ENCODE results near the gene CSF2. TPM values are rescaled to one million over a fixed set of nuclear protein-coding genes. Genes with fewer than 3 reads are reported as not detected.

Gene CSF2
- total RNA-seq, 2 experiments from 2014 or later, result 61.5 to 64.1 TPM

- peaks cover 89% of the 10 kb centered on the region for H3K4me1 Mint-ChIP-seq (ENCODE audit: low read depth)
- peaks cover 6% of the 10 kb centered on the region for H3K36me3 Mint-ChIP-seq (ENCODE audit: low read depth)
- CTCF ChIA-PET, result interaction anchor here (1.7 to 2.1 kb wide), 2 partner anchors 11 to 36 kb away, joined by 5 to 7 read pairs; no protein-coding TSS in a partner anchor
- peak overlapping the region; percentile 44 for H3K4me3 Mint-ChIP-seq
- peak; percentile 13 for ATAC-seq
- peak; percentile 81 for DNase-seq
- H3K27me3 Mint-ChIP-seq, result no peaks in the 10 kb centered on the region
- no peaks in the 10 kb centered on the region for H3K9me3 Mint-ChIP-seq
- H3K27ac Mint-ChIP-seq, result peak overlapping the region; percentile 90
- POLR2A ChIA-PET, result interaction anchor here (3.6 kb wide), 1 partner anchor 11 kb away, joined by 13 read pairs; no protein-coding TSS in a partner anchor
- intact Hi-C loops (cut with micrococcal nuclease), result loop anchor here (5.0 to 10.0 kb wide), 2 partner anchors 77 to 394 kb away; partner anchors contain the start of gene IRF1
- no peak for TF ChIP-seq CTCF (IDR thresholded peaks at IDR 0.05)
Measured at GRCh38 chr5:132100672-132101261, 27.2 kb downstream of the CSF2 start.

GRCh38 chr5:132101385-132101880 is 27.8 kb downstream of the CSF2 start:
- Mint-ChIP-seq H3K27ac (peak overlapping the region; percentile 90), H3K4me3 (no peak overlapping the region), H3K9me3 (no peaks in the 10 kb centered on the region), H3K4me1 (ENCODE audit: low read depth) (peaks cover 89% of the 10 kb centered on the region), H3K36me3 (ENCODE audit: low read depth) (peaks cover 4% of the 10 kb centered on the region), H3K27me3 (no peaks in the 10 kb centered on the region)
- TF ChIP-seq CTCF (IDR thresholded peaks at IDR 0.05), result no peak
- intact Hi-C loops (cut with micrococcal nuclease), result loop anchor here (5.0 to 10.0 kb wide), 2 partner anchors 76 to 393 kb away; partner anchors contain the start of gene IRF1
- no peak for ATAC-seq
- DNase-seq, result no peak
- ChIA-PET POLR2A (interaction anchor here (1.3 to 3.0 kb wide), 3 partner anchors 10 to 394 kb away, joined by 4 to 17 read pairs (median 15); no protein-coding TSS in a partner anchor), CTCF (interaction anchor here (1.1 to 2.6 kb wide), 6 partner anchors 8 to 79 kb away, joined by 3 to 12 read pairs (median 6); no protein-coding TSS in a partner anchor)

GRCh38 chr5:132102101-132102701 is 28.6 kb downstream of the CSF2 start:
- ChIA-PET CTCF (interaction anchor here (0.9 to 2.6 kb wide), 9 partner anchors 9 to 78 kb away, joined by 3 to 12 read pairs (median 5); no protein-coding TSS in a partner anchor), POLR2A (interaction anchor here (0.7 to 3.0 kb wide), 7 partner anchors 9 to 393 kb away, joined by 3 to 17 read pairs (median 4); no protein-coding TSS in a partner anchor)
- Mint-ChIP-seq H3K4me1 (ENCODE audit: low read depth) (peaks cover 82% of the 10 kb centered on the region), H3K4me3 (peak overlapping the region; percentile 47), H3K36me3 (ENCODE audit: low read depth) (peaks cover 8% of the 10 kb centered on the region), H3K27ac (peak overlapping the region; percentile 90), H3K27me3 (no peaks in the 10 kb centered on the region), H3K9me3 (no peaks in the 10 kb centered on the region)
- peak; percentile 13 for ATAC-seq
- no peak for TF ChIP-seq CTCF (IDR thresholded peaks at IDR 0.05)
- peak; percentile 76 for DNase-seq
- intact Hi-C loops (cut with micrococcal nuclease), result loop anchor here (1.0 to 10.0 kb wide), 3 partner anchors 9 to 393 kb away; partner anchors contain the start of gene IRF1

GRCh38 chr5:132102944-132103331 is 29.3 kb downstream of the CSF2 start:
- H3K36me3 Mint-ChIP-seq (ENCODE audit: low read depth), result peaks cover 12% of the 10 kb centered on the region
- ATAC-seq (no peak), DNase-seq (peak; percentile 33)
- CTCF ChIA-PET, result interaction anchor here (0.8 to 2.6 kb wide), 9 partner anchors 8 to 77 kb away, joined by 3 to 12 read pairs (median 5); no protein-coding TSS in a partner anchor
- no peaks in the 10 kb centered on the region for H3K9me3 Mint-ChIP-seq
- H3K4me1 Mint-ChIP-seq (ENCODE audit: low read depth), result peaks cover 82% of the 10 kb centered on the region
- H3K27ac Mint-ChIP-seq, result peak overlapping the region; percentile 90
- peak overlapping the region; percentile 47 for H3K4me3 Mint-ChIP-seq
- no peak for TF ChIP-seq CTCF (IDR thresholded peaks at IDR 0.05)
- intact Hi-C loops (cut with micrococcal nuclease), result loop anchor here (1.0 to 10.0 kb wide), 3 partner anchors 8 to 392 kb away; partner anchors contain the start of gene IRF1
- POLR2A ChIA-PET, result interaction anchor here (0.7 to 3.0 kb wide), 6 partner anchors 8 to 387 kb away, joined by 3 to 17 read pairs (median 4); no protein-coding TSS in a partner anchor
- H3K27me3 Mint-ChIP-seq, result no peaks in the 10 kb centered on the region
